Measurements from ENCODE around the gene TNFRSF18. TPM values are rescaled to one million over a fixed set of nuclear protein-coding genes. Genes with fewer than 3 reads are reported as not detected.

The TNFRSF18 gene
- total RNA-seq, 1 experiment from 2014 or later: not detected

DNA sequence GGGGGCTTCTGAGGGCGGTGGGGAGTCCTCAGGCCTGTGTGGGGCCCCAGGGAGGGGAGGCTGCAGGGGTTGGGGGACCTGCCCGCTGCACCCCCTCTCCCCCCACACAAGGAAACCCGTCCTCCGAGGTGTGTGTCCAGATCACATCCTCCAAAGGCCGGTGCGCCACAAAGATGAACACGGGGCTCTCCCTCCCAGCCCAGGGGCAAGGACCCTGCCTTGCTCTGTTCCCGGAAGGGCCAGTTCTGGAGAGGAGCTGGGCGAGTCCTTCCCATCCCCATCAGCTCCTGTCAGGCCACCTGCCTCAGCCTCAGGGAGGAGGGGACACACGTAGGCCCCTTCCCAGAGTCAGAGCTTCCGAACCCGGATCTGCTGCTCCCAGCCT lies 35.2 kb downstream of the TNFRSF18 start:
- DNase-seq (ENCODE audit: low spot score): no peak
- in situ Hi-C loops (cut with HindIII; ENCODE audit: low sequenced_read_pairs): loop anchor here (5.0 kb wide), 1 partner anchor 44 kb away; no protein-coding TSS in a partner anchor

DNA sequence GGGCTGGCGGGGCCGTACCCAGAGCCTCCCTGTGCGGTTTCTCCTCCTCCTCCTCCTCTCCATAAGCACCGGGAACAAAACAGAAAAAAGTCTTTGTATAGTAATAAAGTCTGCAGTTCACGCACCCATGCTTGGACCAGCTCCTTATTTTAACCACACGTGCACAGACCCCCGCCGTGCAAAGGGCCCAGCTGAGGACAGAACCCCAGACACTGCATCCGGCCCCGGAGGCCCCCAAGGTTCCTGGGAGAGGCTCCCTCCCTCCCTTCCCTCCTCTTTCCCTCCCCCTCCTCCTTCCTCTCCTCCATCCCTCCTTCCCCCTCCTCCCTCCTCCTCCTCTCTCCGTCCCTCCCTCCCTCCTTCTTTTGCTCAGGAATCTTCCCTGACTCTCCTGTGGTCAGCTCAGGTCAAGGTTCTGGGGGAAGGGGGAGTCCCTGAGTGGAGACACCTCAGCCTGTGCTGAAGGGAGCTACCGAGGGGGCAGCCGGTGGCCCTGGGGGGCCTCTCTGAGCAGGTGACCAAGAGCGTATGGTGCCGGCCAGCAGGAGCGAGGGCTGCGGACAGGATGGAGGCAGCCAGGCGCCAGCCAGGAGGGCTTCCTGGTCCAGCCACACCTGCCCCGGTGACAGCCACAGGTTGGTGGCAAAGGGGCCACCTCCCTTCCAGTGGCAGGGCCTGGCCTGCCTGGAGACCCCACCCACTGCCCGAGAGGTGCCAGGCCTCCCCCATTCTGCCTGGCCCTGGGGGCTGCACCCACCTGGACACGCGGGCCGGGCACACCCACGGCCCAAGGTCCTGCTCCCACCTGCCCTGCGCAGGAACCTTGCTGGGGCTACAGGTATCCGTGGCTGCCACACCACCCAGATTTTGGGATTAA lies 35.9 kb downstream of the TNFRSF18 start:
- DNase-seq (ENCODE audit: low spot score): no peak
- in situ Hi-C loops (cut with HindIII; ENCODE audit: low sequenced_read_pairs): loop anchor here (5.0 kb wide), 1 partner anchor 43 kb away; no protein-coding TSS in a partner anchor

DNA sequence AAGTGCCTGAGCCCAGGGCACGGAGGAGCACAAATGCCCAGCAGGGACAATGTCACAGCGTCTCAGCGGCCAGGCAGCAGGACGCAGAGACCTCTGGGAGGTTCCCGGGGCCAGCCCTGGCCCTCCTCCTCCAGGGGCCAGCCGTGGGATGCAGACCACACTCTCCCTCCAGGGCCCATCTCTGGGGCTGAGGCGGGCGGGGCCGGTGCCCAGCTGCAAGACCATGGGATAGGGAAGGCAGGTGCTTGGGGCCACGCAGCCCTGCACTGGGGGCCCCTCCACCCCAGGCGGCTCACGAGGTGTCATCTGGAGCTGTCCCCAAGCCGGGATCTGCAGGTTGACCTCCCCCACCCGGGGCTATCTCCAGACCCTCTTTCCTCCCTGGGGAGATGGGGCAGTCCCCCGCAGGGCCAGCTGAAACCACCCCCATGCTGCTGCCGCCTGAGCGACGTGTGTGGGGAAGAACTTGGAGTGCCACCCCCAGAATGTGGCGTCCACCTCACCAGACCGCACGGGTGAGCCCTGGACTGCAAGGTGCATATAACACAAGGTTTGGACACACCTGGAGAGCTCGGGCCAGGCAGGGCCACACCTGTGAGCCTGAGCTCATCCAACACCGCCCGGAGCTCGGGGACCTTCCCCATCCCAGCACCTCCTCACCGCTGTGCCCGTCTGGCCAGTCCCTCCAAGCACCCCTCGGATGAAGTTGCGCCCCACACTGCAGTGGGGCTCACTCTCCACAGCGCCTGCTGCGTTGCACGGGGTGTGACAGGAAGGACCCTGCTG lies 36.8 kb downstream of the TNFRSF18 start:
- in situ Hi-C loops (cut with HindIII; ENCODE audit: low sequenced_read_pairs): loop anchor here (5.0 kb wide), 1 partner anchor 42 kb away; no protein-coding TSS in a partner anchor
- no peak for DNase-seq (ENCODE audit: low spot score)

DNA sequence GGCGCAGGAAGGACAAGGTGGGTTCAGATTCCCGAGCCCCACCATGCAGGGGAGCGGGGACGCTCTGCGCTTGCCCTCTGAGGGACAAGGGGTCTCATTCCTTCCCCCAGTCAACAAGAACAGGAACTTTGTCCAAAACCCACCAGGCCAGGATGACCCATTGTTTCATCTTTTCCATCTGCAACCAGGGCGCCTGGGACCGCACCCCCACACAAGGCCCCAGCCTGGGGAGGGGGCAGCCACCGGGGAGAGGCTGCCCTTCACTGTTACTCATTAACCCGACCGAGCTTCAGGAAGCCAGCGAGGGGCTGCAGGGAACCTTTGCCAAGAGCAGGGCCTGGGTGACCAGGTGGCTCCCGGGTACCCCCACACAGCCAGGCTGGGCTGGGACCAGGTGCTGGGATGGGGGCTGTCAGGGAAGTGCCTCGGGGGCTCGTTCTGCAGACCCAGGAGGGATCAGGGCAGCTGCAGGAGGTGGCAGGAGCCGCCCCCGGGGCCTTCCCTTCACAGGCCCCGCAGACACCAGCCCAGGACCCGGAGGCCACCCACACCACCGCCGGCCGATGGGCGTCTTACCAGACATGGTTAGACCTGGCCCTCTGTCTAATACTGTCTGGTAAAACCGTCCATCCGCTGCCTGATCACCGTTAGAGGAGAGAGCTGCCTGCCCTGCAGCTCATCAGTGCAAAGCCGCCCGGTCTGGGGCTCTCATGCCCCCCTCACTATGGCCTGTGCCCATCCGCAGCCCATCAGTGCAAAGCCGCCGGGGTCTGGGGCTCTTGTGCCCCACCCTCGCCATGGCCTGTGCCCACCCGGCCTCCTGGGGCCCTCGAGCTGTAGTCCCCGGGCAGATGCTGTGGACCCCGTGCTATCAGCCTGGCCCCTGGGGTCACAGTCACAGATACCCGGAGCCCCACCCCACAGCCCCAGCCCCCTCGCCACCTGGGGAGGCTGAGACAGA lies 37.7 kb downstream of the TNFRSF18 start:
- in situ Hi-C loops (cut with HindIII; ENCODE audit: low sequenced_read_pairs): no loop called here
- no peak for DNase-seq (ENCODE audit: low spot score)

DNA sequence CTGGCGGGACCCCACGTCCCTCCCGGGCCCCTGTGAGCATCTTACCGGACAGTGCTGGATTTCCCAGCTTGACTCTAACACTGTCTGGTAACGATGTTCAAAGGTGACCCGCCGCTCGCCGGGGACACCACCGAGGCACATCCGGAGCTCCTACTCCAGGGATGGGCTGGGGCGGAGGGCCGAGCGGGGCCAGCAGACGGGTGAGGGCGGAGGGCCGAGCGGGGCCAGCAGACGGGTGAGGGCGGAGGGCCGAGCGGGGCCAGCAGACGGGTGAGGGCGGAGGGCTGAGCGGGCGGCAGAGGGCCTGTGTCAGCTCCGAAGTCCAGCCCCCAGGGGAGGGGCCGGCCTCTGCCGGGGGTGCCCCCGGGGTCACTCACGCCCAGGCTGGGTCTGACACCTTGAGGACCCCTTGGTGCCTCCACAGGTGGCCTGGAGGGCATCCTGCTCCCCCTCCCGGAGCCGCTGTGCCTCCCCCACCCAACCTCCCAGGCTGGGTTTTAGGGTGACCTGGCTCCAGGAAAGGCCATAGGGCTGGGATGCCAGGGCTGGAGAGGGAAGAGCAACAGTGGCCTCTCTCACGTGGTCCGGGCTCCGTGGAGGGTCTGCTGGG lies 38.4 kb downstream of the TNFRSF18 start:
- no peak for DNase-seq (ENCODE audit: low spot score)
- in situ Hi-C loops (cut with HindIII; ENCODE audit: low sequenced_read_pairs): no loop called here

DNA sequence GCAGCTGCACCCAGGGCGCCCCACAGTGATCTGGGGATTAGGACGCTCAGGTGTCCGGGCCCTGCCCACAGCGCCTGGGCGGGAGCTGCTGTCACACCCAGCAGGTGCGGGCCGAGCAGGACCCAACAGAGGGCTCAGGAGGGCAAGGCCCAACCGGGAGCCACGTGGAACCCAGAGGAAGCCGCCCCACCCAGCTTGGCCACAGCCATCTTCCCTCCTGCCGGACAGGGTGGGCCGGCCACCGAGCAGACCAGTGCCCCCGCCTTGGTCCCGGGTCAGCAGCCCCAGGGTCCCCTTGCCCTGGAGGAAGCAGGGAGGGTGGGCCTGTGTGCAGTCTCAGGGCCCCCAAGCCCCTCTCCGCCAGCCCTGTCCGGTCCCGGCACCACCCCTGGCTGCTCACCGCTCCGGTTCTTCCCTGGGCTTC lies 39.0 kb downstream of the TNFRSF18 start:
- no peak for DNase-seq (ENCODE audit: low spot score)
- in situ Hi-C loops (cut with HindIII; ENCODE audit: low sequenced_read_pairs): no loop called here

DNA sequence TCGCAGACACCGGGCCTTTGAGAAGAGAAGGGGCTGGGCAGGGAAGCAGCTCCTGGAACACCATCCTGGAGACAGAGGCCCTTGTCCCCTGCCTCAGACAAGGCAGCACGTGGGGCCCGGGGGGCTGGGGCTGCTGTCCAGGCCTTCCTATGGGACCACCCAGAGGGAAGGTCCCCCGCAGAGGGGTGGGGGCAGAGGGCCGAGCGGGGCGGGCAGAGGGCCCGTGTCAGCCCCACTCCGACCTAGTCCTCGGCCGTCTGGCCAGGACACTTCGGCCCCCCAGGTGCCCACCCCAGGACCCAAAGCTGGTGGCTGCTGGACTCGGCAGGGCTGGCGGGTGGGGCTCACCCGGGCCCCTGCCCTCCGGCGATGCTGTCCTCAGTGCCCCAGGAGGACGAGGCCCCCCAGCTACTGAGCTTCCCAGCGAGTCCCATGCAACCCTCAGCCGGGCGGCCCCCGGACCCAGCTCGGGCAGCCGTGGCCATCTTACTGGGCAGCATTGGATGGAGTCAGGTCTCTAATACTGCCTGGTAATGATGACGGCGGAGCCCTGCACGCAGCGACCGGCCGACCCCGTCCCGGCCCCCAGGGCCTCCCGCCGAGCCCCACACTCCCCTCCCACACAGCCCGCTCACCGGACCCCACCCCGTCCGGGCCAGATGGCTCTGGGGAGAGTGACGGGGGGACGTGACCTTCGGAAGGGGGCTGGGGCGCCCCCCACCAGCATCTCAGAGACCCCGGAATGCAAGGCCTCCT lies 39.6 kb downstream of the TNFRSF18 start:
- in situ Hi-C loops (cut with HindIII; ENCODE audit: low sequenced_read_pairs): no loop called here
- DNase-seq (ENCODE audit: low spot score): no peak

DNA sequence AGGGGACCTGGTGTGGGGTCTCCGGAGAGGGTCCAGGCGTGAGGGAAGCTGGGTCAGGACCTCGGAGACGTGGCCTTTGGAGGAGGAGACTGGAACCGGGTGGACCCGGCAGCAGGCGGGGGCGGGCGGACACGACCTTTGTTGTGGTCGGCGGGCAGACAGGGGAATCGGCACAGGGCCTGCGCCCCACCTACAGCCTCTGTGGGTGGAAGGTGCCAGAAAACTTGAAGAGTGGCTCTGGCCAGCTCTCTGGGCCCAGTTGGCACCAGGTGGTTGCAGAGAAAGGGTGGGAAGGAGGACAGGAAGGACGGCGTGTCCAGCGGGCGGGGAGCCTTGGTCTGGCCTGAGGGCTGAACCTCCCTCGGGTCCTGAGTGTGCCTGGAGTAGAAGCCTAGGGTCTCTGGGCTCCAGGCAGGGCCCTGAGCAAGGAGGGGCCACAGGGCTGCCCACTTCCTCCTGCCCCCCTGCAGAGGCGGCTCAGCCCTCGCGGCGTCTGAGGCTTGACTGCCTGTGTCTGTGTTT lies 40.4 kb downstream of the TNFRSF18 start:
- in situ Hi-C loops (cut with HindIII; ENCODE audit: low sequenced_read_pairs): no loop called here

DNA sequence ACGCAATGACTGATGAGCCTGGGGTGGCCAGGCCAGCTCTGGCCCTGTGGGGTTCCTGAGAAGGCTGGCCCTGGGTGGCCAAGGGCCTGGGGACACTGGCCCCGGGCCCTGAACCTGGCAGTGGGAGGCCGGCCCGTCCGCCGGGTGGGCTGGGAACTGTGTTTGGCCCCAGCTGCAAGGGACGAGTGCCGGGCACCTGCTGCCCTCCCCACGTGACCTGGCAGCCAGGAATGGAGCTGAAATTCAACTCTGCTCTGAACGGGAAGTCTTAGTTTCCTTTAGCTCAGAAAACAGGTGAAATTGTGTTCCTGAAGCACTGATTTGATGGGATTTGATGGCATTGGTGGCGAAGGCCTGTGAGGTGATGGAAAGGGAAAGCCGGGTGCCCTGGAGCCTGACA lies 40.9 kb downstream of the TNFRSF18 start:
- in situ Hi-C loops (cut with HindIII; ENCODE audit: low sequenced_read_pairs): no loop called here
- no peak for DNase-seq (ENCODE audit: low spot score)

More for the DNA sequence above, 40.4 kb downstream of the TNFRSF18 start:
- DNase-seq (ENCODE audit: low spot score): no peak

DNA sequence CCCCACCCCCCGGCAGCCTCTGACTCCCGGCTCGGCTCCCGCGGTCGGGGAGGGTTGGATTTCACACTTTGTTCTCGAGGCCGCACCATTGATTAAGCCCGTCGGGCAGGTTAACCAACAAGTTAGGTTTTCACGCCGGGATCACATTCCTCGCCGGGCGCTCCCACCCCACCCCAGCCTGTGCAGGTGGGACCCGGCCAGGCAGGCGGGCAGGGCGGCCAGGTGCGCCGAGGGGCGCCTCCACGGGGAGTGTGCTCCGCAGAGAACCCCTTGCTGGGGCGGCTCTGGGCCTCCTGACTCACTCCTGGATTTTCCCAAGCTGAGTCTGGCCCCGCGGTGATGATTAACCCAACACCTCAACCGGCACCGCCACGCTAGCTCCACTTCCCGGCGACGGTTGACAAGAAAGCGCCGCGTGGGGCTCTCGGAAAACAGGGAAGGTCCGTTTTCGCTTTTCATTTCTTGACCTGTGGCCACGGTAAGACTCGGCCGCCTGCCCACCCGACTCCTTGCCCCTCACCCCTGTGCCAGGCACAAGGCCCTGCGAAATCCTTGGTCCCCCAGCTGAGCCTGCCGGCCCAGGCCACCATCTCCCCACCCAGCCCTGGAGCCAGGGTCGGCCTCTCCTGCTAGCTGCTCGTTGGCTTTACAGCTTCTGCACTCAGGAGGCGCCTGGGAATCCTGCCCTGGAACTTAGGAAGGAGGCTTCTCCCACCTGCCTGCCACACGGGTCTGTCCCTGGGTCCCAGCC lies 41.5 kb downstream of the TNFRSF18 start:
- DNase-seq (ENCODE audit: low spot score): no peak
- in situ Hi-C loops (cut with HindIII; ENCODE audit: low sequenced_read_pairs): no loop called here

DNA sequence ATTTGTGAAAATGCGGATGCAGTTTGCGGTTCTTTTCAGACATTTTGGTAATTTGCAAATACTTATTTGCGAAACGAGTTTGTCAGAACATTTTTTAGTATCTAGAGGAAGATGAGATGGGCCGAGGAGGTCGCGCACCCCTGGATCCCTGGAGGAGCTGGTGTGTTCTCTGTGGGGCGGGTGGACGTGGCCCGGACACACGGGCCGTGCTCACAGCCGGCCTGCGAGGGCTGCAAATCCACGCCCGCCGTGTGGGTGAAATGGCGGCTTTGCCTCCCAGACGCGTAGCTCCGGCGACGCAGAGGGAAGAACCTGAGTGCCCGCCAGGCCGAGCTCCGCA lies 42.1 kb downstream of the TNFRSF18 start:
- DNase-seq (ENCODE audit: low spot score): no peak
- in situ Hi-C loops (cut with HindIII; ENCODE audit: low sequenced_read_pairs): no loop called here

DNA sequence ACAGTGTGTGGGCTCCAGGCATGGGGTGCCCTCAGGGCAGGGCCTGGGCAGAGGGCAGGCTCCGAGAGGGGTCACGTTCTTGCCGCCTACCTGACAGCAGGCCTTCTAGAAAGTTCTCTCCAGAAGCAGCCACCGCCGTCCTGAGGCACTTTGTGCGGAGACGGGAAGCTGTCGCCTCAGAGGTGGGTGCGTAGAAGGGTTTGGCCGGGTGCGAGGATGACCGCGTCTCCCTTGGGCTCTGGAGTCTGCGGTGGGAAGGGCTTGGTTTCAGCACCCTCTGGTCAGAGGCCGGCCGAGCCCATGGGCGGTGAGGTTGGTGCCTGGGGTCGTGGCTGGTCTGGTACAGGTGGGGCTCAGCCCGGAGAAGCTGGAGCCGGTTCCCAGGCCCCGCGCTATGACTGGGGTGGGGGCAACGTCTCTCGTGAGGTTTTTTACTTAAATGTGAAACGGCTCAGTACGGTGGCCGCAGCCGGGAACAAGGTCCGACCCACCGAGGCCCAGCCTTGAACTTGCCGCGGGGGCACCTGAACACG lies 42.8 kb downstream of the TNFRSF18 start:
- no peak for DNase-seq (ENCODE audit: low spot score)
- in situ Hi-C loops (cut with HindIII; ENCODE audit: low sequenced_read_pairs): no loop called here

DNA sequence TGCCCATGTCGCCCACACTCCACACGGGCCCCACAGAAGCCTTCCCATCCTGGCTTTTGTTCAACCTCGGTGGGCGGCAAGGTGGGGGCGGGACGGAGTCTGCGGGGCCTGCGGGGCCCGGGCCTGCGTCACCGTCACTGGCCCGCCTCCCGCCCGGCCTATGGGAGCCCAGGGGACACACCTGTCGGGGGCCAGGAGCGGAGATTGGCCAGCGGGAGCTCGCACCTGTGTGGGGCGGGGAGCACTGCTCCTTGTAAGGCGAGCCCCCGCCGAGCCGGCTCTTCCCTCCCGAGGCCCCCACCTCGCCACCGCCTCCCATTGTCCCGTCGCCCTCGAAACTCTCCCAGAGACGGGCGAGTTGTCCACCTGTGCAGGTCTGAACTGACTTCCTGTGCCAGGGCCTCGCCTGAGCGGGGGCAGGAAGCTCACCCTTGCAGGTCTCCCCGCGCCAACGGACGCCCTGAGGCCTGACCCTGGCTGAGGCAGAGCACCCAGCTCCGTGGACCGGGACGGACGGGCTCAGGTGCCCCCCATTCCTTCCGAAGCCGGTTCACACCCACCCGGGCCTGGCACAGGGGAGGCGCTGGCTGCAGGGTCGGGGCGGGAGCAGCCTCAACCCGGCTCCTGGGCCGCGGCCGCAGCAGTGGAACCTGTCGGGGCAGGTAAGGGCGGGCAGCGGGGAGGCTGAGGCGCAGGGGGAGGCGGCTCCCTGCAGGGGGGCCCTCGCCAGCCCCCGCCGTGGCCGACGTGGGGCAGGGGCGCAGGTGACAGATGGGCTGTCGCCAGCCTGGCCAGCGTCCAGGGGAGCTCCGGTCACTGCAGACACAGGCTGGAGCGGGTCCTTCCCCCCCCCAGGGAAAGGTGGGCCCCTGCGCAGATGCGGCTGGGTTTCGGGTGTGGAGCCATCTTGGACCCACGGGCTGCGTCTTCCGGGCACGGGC lies 43.5 kb downstream of the TNFRSF18 start:
- in situ Hi-C loops (cut with HindIII; ENCODE audit: low sequenced_read_pairs): no loop called here
- no peak for DNase-seq (ENCODE audit: low spot score)

DNA sequence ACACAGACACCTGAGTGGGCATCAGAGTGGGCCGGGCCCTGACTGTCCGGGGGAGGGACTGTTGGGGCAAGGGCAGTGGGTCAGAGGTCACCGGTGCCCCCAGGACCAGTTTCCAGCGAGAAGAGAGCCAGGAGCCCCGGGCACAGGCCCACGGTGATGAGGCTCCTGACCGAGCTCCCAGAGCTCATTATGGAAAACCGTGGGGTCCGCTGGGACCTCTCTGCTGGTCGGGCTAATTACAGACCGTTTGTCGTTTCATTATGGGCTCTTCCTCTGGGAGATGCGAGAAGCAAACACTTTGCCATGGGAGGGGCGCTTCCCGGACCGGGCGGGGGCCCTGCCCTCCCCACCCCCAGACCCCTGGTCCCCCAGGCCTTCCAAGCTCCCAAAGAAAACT lies 44.7 kb downstream of the TNFRSF18 start:
- in situ Hi-C loops (cut with HindIII; ENCODE audit: low sequenced_read_pairs): no loop called here
- no peak for DNase-seq (ENCODE audit: low spot score)

DNA sequence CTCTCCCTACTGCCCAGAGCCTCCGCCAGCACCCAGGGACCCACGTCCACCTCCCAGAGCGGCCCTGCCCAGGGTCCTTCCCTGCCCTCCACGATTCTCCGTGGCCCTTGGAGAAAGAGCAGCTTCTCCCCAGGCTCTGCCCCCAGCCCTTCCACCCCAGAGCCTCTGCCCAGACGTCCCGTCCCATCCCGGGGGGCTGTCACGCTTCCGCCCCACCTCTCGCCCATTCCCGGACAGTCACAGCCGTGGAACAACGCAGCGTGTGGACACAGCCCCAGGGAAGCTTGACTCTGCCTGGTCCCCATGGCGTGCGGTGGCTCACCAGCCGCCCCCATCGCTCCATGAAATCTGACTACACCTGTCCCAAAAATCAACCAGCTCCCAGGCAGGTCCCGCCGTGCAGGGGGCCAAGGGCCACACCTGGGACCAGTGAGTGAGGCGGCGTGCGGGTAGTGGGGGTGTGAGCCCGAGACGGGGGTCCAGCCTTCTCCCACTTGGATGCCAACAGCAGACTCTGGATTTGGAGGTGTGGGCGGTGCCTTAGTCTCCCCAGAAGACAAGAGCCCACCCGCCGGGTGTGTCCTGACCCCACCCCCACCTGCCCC lies 45.2 kb downstream of the TNFRSF18 start:
- no peak for DNase-seq (ENCODE audit: low spot score)
- in situ Hi-C loops (cut with HindIII; ENCODE audit: low sequenced_read_pairs): no loop called here
